GM19328 (cell line): ENCODE data around the gene SLC35F3.
"Not testable (repeated sequence)": the region's sequence is repeated elsewhere in the genome, so short reads cannot be mapped to it uniquely, and the experiment has no call there.

Experiments
- ATAC-seq: cut with Tn5 transposase; IDR thresholded peaks from one replicate; pipeline ENCODE4 v1.9.1; 2021; ENCODE audit warnings: mild to moderate bottlenecking, moderate library complexity; ENCODE audit not compliant: unreplicated experiment

Gene SLC35F3

GRCh38 chr1:233904633-233905415 is at the start of gene SLC35F3:
TSS of gene SLC35F3 (plus strand) at chr1:233904676.
- ATAC-seq: no peak

DNA sequence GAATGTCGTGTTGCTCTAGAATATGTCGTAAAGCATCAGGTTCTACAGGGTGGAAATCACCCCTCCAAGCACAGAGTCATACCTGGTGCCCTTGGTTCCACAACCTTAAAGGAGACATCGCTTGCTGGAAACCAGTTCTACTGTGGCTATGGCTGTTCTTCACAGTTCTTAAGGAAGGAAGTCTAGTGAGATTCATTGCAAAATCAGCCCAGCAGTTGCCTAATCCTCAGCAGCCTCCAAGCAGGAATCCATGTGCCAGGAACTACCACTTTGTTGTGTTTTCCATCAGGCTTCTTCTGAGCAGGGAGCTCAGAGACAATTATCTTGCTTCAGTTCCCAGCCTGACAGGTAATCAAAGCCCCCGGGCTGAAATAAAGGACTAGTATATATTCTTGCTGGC is 45.0 kb upstream of the SLC35F3 start:
- ATAC-seq: no peak

DNA sequence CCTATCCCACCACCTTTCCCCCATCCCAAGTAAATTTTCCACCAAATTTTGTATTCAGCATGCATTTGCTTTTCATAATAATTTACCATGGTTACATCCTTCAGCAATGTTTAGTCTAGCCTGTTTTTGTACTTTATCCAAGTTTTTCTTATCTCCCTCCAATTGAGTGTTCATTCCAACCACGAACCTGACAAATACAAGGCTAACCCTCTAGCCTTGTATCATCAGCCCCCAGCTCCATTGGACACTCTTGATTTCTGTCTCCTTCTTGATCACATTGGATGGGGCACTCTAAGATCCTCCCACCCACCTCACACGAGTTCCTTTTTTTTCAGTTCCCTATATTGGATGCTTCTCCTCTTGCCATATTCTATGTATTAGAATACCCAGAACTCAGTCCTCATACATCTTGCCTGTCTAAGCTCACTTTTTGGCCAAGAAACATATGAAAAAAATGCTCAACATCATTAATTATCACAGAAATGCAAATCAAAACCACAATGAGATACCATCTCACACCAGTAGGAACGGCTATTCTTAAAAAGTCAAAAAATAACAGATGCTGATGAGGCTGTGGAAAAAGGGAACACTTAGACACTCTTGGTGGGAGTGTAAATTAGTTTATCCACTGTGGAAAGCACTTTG is 40.5 kb upstream of the SLC35F3 start:
- ATAC-seq: no peak

DNA sequence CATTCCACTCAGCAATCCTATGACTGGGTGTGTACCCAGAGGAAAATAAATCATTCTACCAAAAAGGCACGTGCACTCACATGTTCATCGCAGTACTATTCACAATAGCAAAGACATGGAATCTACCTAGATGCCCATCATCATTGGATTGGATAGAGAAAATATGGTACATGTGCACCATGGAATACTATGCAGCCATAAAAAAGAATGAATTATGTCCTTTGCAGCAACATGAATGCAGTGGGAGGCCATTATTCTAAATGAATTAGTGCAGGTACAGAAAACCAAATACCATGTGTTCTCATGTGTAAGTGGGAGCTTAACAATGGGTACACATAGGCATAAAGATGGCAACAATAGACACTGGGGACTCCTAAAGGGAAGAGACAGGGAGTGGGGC is 39.9 kb upstream of the SLC35F3 start:
- no peak for ATAC-seq

- no peak for ATAC-seq
Observed at GRCh38 chr1:233865216-233865615, 39.3 kb upstream of the SLC35F3 start.

DNA sequence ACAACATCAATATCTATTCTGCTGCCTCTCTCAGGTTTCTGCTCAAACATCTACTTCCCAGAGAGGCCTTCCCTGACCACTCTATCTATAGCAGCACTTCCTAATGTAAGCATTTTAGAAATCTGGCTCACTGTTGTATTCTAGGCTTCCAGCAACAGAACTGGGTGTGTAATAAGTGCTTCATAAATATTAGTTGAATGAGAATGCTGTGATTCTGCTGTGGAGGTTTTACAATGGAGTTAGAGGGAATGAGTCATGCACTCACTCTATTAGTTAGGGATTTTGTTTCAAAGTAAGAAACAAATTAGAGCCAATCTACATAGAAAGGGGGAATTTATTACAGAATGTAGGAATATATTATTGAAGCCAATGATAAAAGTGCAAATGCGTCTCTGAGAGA is 38.6 kb upstream of the SLC35F3 start:
- no peak for ATAC-seq

- no peak for ATAC-seq
Observed at GRCh38 chr1:233867028-233867427, 37.4 kb upstream of the SLC35F3 start.

DNA sequence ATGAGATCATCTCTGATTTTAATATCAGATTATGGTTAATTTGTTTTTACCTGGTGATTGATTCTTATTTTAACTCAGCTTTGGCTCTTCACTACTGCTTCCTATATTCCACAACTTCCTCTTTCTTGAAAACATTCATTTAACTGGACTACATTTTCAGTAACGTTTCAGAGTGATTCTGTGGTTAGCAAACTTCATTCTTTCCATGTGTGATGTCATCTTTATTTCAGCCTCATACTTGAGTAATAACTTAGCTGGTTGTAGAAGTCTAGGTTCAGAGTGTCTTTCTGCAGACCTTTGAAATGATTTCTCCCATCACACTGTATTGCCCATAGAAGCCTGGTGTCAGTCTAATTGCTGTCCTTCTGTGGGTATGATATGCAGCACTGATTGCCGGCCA is 36.0 kb upstream of the SLC35F3 start:
- ATAC-seq: no peak

DNA sequence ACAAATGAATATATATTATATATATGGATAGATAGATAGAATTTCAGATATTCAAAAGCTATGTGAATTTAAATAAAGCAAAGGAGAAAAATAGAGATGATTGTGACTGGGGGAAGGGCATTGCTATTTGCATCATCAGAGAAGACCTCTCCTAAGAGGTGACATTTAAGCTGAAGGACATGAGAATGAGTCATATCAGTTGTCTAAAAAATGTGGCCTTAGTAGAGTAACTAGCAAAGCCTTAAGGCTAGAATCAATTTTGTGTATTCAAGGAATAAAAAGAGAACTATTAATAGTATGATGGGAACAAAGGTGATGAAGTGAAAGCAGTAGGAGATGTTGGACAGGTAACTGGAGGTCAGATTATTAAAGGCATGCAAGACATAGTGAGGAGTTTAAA is 34.8 kb upstream of the SLC35F3 start:
- no peak for ATAC-seq

GRCh38 chr1:233873666-233874065 is 30.8 kb upstream of the SLC35F3 start:
- ATAC-seq: no peak

DNA sequence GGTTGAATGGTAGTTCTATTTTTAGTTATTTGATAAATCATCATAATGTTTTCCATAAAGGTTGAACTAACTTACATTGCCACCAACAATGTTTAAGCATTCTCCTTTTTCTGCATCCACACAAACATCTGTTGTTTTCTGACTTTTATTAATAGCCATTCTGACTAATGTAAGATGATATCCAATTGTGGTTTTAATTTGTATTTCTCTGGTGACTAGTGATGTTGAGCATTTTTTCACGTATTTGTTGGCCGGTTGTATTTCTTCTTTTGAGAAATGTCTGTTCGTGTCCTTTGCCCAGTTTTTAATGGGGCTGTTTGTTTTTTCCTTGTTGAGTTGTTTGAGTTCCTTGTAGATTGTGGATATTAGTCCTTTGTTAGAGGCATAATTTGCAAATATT is 24.6 kb upstream of the SLC35F3 start:
- no peak for ATAC-seq

- ATAC-seq: no peak
Observed at GRCh38 chr1:233883671-233884070, 20.8 kb upstream of the SLC35F3 start.

DNA sequence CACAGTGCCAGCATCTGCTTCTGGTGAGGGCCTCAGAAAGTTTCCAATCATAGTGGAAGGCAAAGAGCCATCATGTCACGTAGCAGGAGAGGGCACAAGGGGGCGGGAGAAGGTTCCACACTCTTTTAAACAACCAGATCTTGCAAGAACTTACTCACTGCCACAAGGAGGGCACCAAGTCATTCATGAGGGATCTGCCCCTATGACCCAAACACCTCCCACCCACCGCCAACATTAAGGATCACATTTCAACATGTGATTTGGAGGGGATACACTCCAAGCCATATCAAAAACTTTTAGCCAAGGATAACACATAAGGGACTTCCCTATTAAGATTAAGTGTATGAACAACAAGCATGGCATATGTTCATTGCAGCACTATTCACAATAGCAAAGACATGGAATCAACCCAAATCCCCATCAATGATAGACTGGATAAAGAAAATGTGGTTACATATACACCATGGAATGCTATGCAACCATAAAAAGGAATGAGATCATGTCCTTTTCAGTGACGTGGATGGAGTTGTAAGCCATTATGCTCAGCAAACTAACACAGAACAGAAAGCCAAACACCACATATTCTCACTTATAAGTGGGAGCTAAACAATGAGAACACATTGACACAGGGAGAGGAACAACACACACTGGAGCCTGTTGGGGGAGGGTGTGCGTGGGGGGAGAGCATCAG is 19.9 kb upstream of the SLC35F3 start:
- no peak for ATAC-seq

- no peak for ATAC-seq
Observed at GRCh38 chr1:233885196-233885920, 19.1 kb upstream of the SLC35F3 start.

DNA sequence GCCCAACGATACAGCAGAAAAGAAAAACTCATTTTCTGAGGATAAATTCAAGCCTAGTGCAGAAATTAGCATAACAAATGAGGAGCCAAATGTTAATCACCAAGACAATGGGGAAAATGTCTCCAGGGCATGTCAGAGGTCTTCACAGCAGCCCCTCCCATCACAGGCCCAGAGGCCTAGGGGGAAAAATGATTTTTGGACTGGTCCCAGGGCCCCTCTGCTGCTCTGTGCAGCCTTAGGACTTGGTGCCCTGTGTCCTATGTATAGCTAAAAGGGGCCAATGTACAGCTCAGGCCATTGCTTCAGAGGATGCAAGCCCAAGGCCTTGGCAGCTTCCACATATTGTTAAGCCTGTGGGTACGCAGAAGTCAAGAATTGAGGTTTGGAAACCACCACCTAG is 13.3 kb upstream of the SLC35F3 start:
- ATAC-seq: not testable (repeated sequence)

GRCh38 chr1:233897325-233898162 is 6.9 kb upstream of the SLC35F3 start:
- ATAC-seq: peak; percentile 96

- no peak for ATAC-seq
Observed at GRCh38 chr1:233901495-233901894, 3.0 kb upstream of the SLC35F3 start.

DNA sequence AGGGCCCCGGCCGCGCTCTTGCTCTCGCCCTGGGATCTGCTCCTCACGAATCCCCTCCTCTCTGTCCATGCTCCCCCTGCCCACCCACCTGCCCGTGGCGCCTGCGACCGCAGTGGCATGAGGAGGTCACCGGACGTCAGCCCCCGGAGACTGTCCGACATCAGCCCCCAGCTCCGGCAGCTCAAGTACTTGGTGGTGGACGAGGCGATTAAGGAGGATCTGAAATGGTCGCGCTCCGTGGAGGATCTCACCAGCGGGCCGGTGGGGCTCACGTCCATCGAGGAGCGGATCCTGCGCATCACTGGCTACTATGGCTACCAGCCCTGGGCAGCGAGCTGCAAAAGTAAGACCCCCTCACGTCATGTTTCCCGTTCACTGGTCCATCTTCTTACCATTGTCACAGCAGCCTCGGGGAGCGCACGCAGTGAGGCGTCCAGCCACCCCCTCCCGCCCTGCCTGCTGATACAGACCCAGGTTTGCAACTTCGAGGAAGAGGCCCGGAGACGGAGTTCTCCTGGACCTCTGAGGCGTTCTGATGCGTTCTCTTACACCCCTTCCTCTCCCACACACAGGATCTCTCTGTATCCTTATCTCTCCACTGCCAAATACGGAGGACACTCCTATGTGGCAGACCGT is 1.1 kb downstream of the SLC35F3 start:
- ATAC-seq: no peak

DNA sequence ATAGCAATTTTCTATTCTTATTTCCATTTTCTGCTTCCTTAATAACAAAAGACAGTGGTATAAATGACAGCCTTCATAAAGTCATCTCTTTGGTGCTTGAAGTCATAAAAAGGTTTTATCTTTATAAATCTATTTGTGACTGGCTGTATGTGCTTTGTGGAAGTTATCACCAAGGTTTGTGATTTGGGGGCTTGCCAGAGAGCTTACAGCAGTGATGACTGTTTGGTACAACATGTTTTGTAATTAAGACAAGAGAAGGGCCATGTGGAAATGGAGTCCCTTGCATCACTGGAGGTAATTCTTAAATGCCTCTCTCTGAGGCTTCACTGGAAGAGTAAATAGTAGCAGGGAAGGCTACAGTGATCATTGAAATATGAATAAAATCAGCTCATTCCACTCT is 2.7 kb downstream of the SLC35F3 start:
- no peak for ATAC-seq

DNA sequence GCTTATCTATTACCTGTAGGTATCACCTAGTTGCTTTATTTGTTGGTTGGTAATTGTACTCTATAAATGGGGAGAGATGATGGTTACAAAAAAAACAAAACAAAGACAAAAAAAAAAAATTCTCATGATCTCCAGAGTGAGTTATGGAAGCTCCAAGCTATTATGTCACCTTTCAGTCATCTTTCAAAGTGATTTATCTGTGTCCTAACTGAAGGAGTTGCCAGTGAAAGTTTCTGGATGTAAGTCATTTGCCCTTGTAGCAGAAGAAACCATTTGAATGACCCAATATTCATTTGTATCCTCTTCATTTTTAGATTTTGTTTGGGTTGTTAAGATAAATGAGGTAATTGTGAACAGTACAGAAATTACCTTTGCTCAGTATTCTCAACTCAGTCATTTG is 3.6 kb downstream of the SLC35F3 start:
- ATAC-seq: no peak
